Measurements from ENCODE around the gene MYBL2.

Gene MYBL2

DNA sequence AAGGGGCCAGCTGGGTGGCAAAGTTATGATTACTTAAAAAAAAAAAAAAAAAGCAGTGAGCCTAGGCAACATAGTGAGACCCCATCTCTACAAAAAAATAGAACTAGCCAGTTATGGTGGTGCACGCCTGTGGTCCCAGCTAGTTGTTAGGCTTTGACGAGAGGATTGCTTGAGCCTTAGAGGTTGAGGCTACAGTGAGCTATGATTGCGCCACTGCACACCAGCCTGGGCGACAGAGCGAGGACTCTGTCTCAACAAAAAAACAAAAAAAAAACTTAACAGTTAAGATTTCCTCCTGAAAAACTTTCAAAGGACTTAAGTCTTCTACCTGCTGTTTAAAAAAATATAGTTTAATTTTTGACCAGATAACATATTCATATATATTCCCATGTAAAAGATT is 57.5 kb downstream of the MYBL2 start:
- no peak for DNase-seq

DNA sequence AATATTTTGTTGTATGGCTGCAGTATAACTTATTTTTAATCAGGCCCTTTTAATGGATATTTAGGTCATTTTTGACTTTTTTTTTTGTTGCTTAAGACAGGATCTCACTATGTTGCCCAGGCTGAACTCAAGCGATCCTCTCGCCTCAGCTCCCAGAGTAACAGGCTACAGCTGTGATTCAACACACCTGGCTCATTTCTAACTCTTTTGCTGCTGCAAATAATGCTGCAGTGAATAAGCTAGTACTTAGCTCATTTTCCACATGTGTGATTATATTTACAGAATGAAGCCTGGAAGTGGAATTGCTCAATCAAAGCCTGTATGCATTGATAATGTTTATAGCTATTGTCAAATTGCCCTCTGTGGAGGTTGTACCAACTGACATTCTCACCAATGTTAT is 58.8 kb downstream of the MYBL2 start:
- no peak for DNase-seq

DNA sequence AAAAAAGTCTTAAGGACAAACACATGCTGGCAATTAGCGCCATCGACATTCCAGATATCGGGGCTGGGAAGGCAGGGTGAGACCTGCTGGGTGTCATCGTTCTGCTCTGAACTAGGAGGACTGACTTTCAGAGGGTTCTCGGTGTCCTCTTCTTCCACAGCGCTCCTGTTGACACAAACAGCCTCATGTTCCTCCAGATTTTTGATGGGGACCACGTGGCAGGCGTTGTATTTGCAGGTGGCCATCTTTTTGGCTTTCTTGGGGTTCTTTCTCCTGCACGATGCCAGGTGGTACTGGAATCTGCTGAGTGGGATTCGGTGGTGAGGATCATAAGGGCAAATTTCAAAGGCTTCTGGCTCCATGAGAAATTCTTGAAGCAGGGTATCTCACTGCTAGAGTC is 59.4 kb downstream of the MYBL2 start:
- no peak for DNase-seq

DNA sequence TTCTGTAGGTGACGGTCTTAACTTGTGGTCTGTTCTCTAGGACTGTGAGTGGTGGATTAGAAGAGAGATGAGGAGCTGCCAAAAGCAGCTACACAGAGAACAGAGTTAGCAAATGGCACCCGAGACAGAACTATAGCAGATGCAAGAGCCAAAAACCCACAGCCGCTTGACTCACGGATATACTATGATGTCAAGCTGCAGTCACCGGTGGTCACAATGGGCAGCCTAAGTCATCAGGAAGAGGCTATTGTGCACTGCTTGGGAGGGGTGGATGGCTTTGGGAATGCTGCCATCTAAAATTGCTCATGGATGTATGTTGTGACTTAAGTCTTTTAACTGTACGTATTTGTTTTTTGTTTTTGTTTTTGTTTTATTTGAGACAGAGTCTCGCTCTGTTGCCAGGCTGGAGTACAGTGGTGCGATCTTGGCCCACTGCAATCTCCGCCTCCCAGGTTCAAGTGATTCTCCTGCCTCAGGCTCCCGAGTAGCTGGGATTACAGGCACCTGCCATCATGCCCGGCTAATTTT is 60.0 kb downstream of the MYBL2 start, which contains the start of gene GTSF1L:
Gene GTSF1L (minus strand): TSS at position 192 of the 528 bp plus-strand sequence. CDS start 308 bp downstream, outside the sequence.
- no peak for DNase-seq

DNA sequence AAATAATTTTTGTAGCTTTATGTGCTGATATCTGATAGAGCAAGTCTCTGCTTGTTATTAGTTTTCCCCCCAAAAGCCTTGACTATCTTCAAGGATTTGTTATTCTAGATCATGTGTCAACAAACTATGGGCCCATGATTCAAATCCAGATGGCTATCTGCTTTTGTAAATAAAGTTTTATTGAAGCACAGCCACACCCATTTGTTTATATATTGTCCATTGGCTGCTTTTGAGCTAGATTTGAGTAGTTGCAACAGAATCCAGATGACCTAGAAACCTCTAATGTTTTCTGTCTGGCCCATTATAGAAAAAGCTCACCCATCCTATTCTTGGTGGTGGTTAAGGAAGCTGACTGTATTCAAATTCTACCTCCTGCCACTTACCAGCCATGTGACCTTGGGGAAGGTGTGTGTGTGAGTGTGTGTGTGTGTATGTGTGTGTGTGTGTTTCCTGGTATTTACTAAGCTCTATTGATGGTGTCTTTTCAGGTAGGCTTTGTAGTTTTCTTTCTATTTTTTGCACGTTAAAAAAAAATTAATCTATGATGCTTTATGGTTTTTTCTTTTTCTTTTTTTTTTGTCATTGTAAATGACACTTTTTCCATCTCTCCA is 61.2 kb downstream of the MYBL2 start:
- no peak for DNase-seq

DNA sequence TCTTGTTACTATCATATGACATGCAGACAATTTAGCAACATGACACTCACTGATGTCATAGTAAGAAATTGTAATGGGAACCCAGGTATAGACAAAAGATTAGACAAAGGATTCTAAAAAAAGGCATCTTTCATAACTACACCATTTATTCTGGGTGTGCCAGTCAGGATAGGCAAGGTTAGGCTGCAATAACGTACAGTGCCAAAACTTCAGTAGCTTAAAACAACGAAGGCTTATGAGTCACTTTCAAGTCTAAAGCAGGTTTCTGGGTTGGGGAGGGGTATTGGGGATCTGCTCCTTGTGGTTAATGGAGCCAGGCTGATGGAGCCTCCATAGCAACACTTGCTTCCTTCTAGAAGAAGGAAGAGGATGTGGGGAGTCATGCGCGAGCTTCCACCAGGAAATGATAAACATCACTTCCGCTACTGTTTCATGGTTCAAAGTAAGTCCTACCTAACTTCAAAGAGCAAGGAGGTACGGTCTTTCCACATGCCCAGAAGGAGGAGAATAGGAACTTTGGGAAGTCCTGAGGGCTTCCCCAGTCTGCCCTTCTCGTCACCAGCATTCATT is 61.9 kb downstream of the MYBL2 start:
- no peak for DNase-seq

DNA sequence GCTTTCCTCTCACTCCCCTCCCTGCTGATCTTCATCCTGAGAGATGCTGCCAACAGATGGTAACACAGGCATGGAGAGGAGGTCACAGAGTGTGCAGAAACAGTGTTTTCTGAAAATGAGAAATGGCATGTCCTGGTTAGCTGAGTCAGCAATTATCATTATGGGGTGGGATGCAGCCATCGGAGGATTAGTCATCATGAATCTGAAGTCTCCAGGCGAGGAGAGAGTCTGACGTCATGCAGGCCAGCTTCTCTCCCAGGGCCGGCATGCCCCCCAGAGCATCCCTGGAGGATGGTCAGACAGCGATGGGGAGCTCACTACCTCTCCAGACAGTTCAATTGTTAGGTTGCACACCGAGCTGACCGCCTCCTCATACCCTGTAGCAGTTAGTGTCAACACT is 64.6 kb downstream of the MYBL2 start:
- no peak for DNase-seq

DNA sequence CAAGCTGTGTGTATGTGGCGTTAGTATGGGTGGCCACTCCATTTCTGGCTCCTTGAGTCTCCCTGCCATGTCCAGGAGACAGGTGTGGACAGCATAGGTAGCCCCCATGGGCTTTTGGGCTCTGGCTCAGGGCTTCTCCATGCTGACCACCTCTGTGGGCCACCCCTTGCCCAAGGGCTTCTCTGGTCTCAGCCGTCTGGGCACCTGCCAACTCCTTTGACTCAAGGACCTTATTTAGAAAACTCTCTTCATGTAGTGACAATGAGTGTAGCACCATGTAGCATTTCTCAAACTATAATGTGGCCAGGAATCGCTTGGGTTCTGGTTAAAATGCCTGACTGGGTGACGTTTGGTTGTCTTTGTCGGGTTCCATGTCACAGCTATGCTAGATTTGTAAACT is 65.0 kb downstream of the MYBL2 start:
- no peak for DNase-seq

DNA sequence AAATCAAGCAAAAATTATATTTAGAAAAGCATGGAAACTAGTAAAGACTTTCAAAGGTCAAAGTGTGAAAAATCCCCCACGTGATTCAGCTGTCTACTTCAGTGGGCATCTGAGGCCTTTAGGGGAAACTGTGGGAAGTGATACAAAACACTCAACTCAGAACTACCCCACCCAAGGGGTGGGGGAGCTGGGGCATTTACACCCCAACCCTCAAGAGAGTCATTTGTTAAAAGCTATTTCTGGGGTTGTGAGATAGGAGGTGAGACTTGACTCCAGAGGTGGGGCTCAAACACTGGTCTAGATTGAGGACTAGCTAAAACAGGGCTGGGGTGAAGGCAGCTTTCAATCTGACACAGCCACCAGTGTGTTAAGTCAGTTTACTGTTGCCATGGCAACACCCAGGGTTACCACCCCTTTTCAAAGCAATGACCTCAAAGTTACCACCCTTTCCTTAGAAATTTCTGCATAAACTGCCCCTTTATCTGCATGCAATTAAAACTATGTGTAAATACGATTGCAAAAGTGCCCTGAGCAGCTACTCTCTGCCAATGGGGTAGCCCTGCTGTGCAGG is 69.8 kb downstream of the MYBL2 start:
- DNase-seq, result peak; percentile 18

DNA sequence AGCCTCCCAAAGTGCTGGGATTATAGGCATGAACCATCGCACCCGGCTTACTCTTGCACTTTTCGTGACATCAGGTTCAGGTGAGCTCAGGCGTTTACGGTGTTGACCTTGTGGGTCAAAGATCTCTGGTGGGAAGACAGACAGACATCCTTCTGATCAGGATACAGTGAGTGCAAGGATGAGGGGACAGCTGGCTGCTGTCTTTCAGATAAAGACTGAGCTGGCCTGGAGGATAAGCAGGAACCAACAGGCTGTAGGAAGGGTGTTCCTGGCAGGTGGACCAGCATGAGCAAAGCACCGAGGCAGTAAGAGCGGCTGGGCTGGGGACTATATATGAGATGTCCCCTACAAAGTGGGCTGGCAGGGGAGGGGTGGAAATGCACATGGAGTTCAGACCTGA is 71.0 kb downstream of the MYBL2 start:
- no peak for DNase-seq

DNA sequence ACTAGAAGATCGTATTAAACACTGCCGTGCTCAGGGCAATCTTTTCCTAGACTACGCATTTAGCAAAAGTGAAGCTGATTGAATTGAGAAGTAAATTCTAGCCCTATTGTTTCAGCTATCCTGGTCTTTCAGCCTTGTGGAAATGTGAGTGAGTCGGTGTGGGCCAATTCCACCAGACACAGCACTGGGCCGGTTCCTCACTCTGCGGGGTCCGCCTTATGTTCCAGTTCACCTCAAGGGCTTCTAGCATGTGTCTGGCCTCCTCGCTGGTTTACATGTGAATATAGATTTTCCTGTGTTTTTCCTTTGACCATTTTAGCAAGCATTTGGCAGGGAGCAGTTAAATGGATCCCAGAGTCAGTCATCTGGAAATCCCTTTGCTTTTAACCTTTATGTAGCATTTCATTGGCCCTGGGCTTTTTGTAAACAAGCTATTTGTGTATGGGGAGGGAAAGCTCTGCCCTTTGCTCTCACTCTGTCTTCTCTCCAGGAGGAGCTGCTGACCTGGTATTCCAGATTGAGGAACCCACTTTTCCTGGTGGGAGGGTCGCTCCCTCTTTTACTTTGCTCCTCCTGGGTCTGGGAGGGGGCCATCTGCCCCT is 72.3 kb downstream of the MYBL2 start:
- DNase-seq, result no peak

DNA sequence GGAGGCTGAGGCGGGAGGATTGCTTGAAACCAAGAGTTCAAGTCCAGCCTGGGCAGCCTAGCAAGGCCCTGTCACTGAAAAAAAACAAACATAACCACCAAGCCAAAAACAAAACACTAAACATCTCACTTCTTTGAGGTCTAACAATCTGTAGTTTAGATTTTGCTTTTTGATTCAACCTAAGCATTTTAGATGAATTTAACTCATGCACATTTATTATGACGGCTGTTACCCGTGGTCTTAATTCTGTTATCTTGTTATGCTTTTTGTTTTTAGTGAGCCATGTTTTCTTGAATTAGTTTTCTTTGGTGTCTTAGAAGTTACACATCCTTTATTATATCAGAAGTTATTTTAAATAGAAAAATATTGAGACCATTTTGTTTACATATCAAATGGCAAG is 73.7 kb downstream of the MYBL2 start:
- no peak for DNase-seq

DNA sequence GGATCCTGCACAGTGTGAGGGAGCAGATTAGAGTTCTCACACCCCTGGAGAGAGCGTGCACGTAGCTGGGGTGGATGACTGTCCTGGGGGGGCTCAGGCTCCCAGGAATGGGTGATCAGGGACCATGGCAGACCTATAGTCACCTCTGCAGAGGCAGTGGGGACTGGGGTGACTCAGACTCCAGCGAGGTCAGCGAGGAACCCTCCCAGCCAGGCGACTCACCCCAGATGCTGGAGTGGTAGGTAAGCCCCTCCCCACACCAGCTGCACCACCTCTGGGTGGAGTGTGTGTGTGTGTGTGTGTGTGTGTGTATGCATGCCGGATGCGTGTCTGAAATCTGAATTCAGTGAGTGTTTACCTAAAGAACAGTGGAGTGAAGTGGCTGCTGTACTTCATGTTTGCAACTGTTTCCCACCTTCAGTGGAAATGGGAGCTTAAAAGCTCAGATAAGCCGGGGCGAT is 77.3 kb downstream of the MYBL2 start:
- DNase-seq, result no peak

DNA sequence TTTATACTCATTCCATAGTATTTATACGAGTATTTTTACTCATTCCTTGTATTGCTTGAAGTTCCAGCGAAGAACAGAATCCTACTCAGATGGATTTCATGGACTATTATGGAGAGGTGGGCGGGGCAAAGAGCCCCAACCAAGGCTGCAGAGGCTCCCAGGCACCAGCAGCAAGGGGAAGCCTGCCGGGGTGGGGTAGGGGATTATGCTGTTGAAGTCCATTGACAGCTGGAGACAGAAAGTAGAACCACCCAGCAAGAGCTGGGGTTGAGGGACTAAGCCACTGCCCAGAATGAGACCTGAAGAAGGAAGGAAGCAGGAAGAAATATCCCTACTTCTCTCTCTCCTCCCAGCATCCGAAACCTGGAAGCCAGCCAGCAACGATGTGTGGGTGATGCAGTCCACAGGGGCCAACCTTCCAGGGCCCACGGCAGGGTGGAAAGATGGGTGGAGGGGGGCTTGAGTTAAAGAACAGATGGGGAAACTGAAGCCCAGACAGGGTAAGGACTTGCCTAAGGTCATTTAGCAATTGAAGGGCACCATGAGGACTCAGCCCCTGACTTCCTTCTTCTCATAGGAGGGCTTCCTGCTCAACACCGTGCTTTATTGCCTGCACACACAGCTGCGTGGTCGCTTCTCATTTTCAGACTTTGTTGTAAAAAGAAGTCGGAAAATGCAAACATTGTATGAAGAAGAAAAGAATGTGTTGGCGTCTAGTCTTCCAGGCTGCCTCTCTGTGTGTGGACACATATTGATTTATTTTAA is 78.2 kb downstream of the MYBL2 start:
- DNase-seq, result peak; percentile 20

DNA sequence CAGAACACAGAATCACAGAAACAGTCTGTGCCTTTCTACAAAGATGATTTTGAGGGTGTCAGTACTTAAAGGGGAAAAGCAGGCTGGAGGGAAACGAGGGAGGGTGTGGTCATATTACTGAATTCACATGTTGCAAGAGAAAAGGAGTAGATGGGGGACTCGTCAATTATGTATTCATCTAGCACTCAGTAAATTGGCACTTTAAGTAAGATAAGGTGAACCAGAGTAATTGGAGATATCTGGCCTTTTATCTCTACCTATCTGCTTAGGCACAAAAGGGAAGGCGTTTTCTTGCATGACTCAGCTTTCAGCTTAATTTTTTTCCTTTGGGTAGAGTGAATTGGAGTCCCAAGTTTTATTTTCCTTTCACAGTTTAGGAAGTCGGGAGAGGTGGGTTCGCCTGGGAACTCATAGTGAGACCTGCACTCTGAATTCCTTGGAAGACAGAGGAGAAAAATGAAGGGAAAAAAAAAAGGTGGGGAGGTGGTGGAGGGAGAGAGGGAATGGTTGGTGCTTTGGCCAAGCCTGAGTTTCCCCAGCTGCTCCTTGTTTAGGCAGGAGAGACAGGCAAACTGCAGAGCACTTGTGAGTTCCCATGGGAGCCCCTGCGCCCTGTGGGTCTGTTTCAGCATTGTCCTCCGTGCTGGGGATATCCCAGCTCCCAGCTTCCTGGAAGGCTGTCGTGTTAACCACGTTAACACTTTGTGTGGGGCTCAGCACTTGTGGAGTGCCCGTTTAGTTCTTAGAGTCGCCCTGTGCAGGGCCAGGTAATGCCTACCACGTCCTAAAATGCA is 79.6 kb downstream of the MYBL2 start:
- DNase-seq, result no peak

DNA sequence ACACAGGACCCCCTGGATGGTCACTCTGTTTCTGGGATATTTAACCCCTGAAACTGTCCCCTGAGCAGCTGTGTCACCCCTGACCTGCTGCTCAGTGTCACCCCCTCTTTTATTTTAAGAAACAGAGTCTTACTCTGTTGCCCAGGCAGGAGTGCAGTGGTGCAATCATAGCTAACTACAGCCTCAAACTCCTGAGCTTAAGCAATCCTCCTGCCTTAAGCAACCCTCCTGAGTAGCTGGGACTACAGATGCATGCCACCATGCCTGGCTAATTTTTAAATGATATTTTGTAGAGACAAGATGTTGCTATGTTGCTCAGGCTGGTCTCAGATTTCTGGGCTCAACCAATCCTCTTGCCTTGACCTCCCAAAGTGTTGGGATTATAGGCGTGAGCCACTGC is 81.4 kb downstream of the MYBL2 start:
- DNase-seq, result no peak

DNA sequence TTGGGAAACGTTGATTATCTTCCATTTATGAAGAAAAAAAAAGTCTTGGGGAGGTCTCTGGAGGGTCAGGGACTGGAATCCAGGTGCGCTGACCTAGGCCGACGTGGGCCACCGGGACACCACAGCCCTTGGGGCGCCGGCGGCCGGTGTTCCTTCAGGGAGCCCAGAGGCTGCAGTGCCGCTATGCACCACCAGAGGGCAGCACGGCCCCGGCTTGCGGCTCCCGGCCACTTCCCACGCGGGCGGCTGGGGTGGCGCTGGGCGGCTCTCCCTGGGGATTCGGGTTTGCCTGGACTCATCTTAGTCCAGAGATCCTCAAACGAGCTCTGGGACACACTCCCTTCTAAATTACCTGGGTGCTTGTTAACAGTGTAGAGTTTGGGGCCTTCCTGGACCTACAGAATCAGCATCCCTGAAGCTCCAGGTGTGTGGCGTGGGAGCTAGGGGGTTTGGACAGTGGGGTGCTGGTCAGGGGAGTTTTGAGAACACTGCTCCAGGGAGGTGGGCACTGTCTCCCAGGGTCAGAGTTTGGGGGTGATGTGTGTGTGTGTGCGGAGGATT is 82.9 kb downstream of the MYBL2 start:
- DNase-seq, result peak; percentile 84

DNA sequence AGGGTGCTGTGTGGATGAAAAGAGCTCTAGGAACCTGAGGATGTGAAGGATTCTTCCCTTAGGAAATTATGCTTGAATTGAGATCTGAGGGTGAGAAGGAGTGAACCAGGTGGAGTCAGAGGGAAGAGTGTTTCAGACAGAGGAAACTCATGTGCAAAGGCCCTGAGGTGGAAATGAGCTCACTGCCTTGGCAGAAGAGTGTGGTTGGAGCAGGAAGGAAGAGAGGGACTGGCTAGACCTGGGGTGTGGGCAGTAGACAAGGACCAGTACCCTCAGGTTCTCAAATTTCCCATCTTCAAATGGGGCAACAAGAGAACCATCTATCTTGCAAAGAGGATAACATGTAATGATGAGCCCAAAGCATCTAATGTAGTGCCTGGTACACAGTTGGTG is 83.9 kb downstream of the MYBL2 start:
- no peak for DNase-seq

DNA sequence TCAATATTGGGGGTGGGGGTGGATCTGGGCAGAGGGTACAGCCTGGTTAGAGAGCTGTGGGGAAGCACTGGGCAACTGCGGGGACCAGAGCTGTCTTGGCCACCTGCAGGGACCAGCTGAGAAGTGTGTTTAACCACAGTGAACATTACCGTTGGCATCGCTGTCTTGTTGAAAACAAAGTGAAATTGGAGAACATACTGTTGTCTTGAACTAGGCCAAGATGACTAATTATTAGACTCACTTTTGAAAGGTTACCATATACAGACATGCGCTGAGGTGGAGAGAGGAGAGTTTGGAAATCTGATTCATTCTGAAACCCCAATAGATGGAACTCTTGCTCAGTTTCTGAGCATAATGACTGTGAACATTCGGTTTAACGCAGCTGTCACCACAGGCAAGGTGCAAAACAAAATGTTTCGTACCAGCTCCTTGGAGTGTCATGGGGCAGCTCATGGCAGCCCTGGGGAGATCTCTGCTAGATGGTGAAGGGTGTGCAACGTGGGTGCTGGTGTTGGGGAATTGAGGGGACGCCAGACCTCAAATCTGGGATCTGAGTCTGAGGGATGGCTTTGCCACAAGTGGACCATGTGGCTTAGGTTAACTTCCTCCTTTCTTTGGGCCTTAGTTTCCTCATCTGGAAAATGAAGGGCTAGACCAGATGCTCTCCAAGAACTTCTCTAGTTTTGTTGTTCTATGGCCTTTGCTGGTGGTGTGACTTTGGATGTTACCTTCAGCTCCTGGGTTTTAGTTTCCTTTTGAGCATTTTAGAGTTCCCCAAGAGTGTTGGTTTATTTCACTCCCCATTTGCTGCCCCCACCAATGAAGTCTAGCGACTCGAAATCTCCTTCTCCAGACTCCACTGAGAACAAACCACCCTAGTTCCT is 84.5 kb downstream of the MYBL2 start:
- DNase-seq, result peak; percentile 52

DNA sequence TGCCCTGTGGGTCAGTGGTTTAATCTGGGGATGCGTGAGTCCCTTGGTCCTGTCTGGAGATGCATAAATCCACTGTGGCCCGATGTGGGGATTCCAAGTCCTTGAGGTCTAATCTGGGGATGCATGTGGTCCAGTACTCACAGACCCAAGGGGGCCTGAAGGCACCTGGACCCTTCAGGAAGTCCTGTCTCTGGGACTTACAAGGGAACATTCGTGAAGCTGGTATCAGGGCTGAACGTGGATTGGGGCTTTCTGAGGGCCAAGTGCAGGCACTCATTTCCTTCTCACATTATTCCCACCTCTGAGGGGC is 85.1 kb downstream of the MYBL2 start:
- DNase-seq, result no peak

Measured in suppressor macrophage treated with lipopolysaccharide for 4 hours (primary cell).